Subcutaneous abdominal adipose tissue (tissue), 5 donors: ENCODE measurements around the gene NOS1.
"Not testable (repeated sequence)": the region's sequence is repeated elsewhere in the genome, so short reads cannot be mapped to it uniquely, and the experiment has no call there.

Experiments used
- H3K27ac ChIP-seq: one replicate; pipeline ENCODE4 v1.7.0; 2013; ENCODE audit warnings: low read depth, mild to moderate bottlenecking, inconsistent platforms, low read length, moderate library complexity
- H3K27me3 ChIP-seq, 5 donors: one replicate each; pipeline ENCODE4 v1.7.0; 2013; ENCODE audit warnings: low read length in 5 of 5, inconsistent platforms in 1 of 5; ENCODE audit not compliant: control insufficient read depth in 5 of 5, insufficient read depth in 4 of 5
- H3K36me3 ChIP-seq, 5 donors: one replicate each; pipeline ENCODE4 v1.7.0; 2013; ENCODE audit warnings: low read length in 5 of 5; ENCODE audit not compliant: control insufficient read depth in 5 of 5, insufficient read depth in 5 of 5
- H3K4me1 ChIP-seq, 5 donors: one replicate each; pipeline ENCODE4 v1.7.0; 2013; ENCODE audit warnings: low read length in 5 of 5, mild to moderate bottlenecking in 3 of 5, moderate library complexity in 1 of 5; ENCODE audit not compliant: control insufficient read depth in 5 of 5, insufficient read depth in 5 of 5
- H3K4me3 ChIP-seq, 5 donors: one replicate each; pipeline ENCODE4 v1.7.0; 2013; ENCODE audit warnings: low read length in 5 of 5, low read depth in 1 of 5
- H3K9ac ChIP-seq, 5 donors: one replicate each; pipeline ENCODE4 v1.7.0; 2013; ENCODE audit warnings: low read length in 5 of 5, mild to moderate bottlenecking in 4 of 5, moderate library complexity in 3 of 5
- H3K9me3 ChIP-seq, 5 donors: one replicate each; pipeline ENCODE4 v1.7.0; 2013; ENCODE audit warnings: low read length in 5 of 5; ENCODE audit not compliant: control insufficient read depth in 5 of 5
- donor health status: healthy.
- donor health status: healthy.
- donor health status: healthy.
- donor health status: healthy.
- donor health status: healthy.

The NOS1 gene

DNA sequence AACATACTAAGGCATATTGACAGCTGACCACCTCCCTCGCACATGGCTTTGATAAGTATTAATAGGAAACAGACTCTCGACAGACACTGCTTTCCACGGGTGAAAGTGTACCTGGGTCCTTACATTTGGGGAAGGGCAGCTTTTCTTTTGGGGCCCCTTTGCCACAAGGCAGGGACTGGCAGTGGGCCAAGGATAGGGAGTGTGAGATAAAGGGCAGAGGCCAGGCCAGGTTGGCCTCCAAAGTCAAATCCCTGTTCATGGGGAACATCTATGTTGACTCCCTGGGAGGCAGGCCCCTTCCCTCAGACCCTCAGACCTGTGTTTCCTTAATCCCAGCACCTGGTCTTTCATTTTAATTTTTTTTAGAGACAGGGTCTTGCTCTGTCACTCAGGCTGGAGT is 151.8 kb downstream of the NOS1 start:
- H3K36me3 ChIP-seq = no peaks in the 10 kb centered on the region
- H3K4me3 ChIP-seq = no peak overlapping the region
- H3K27ac ChIP-seq = no peak overlapping the region
- H3K4me1 ChIP-seq = peaks cover 0 to 2% (median 0%) of the 10 kb centered on the region in 5 donors
- H3K9me3 ChIP-seq = no peaks in the 10 kb centered on the region
- H3K27me3 ChIP-seq = peaks cover 0 to 17% (median 7%) of the 10 kb centered on the region in 5 donors
- no peak overlapping the region for H3K9ac ChIP-seq

DNA sequence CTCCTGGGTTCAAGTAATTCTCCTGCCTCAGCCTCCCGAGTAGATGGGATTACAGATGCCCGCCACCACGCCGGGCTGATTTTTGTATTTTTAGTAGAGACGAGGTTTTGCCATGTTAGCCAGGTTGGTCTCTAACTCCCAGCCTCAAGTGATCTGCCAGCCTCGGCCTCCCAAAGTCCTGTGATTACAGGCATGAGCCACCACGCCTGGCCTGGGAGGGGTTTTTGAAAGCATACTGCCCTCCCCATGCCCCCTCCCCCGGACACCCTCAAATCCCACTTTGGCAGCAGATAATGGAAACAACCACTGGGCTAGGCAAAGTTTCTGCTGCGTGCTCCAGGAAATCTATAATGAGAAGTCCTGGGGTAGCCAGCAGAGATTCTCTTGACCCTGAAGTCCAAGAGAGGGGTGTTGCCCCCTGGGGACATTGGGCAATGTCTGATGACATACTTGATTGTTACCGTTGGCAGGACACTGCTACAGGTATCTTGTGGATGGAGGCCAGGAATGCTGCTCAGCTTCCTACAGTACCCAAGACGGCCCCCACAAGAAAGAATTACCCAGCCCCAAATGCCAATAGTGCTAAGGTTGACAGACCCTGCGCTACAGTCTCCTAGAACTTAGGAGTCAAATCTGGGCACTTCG is 152.5 kb downstream of the NOS1 start:
- Histone ChIP-seq H3K27ac (no peak overlapping the region), H3K27me3 (peaks cover 0 to 17% (median 7%) of the 10 kb centered on the region in 5 donors), H3K9me3 (no peaks in the 10 kb centered on the region), H3K36me3 (no peaks in the 10 kb centered on the region), H3K9ac (no peak overlapping the region), H3K4me1 (peaks cover 0 to 2% (median 0%) of the 10 kb centered on the region in 5 donors), H3K4me3 (no peak overlapping the region)

DNA sequence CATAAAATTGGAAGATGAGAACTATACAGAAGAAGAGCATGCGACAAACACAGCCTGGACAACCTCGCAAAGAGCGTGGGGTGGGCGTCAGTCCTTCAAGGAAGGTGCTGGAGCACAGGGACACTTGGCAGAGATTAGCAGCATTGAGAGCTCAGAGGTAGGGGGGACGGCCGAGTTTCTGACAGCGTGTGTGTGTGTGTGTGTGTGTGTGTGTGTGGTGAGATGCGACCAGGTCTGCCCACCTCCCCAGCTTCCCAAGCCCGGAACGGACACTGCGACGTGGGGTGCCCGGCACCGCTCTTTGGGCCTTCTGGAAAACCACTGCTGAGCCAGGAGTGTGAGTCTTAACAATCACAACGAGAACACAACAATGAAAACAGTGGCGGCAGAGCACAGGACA is 153.2 kb downstream of the NOS1 start:
- H3K9me3 ChIP-seq = no peaks in the 10 kb centered on the region
- H3K4me3 ChIP-seq = no peak overlapping the region
- H3K4me1 ChIP-seq = peaks cover 0 to 2% (median 0%) of the 10 kb centered on the region in 5 donors
- H3K36me3 ChIP-seq = no peaks in the 10 kb centered on the region
- H3K27me3 ChIP-seq = peaks cover 0 to 17% (median 7%) of the 10 kb centered on the region in 5 donors
- H3K27ac ChIP-seq = no peak overlapping the region
- H3K9ac ChIP-seq = no peak overlapping the region

DNA sequence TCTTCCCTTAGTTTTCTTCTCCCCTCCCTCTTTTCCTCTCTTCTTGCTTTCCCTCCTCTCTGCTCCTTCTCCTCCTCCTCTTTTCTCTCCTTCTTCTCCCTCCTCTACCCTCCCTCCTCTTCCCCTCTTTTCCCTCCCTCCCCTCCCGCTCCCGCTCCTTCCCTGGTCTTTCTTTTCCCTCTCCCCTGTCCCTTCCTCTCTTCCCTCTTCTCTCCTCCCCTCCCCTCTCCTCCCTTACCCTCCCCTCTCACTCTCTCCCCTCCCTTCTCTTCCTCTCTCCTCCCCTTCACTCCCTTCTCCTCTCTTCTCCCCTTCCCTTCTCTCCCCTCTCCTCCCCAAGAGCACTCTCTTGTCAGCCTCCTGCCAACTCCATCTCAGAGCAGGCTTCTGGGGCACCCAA is 153.8 kb downstream of the NOS1 start:
- Histone ChIP-seq H3K27me3 (peaks cover 0 to 17% (median 10%) of the 10 kb centered on the region in 5 donors), H3K9me3 (no peaks in the 10 kb centered on the region), H3K4me1 (no peaks in the 10 kb centered on the region), H3K36me3 (no peaks in the 10 kb centered on the region), H3K4me3 (no peak overlapping the region), H3K9ac (no peak overlapping the region), H3K27ac (no peak overlapping the region)

DNA sequence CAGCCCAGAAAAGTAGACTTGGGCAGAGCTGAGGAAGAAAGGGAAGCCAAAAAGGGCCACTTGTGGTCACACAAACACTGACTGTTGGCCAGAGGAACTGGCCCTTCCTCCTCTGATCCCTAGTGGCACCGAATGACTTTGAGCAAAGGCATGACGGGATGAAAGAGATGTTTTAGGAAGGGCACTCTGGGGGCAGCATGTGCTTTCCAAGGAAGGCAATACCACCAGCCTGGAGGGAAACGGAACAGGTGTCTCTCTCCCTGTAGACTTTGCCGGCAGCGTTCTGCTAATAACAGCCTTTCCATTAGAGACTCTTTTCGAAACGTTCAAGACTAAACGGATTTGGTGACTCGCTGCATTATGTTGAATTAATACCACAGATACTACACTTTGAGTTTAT is 158.9 kb downstream of the NOS1 start:
- H3K4me1 ChIP-seq = no peaks in the 10 kb centered on the region
- peaks cover 0 to 4% (median 3%) of the 10 kb centered on the region in 5 donors for H3K9me3 ChIP-seq
- no peak overlapping the region for H3K9ac ChIP-seq
- no peaks in the 10 kb centered on the region for H3K36me3 ChIP-seq
- no peak overlapping the region for H3K27ac ChIP-seq
- H3K27me3 ChIP-seq = peaks cover 0 to 9% (median 8%) of the 10 kb centered on the region in 5 donors
- no peak overlapping the region for H3K4me3 ChIP-seq

DNA sequence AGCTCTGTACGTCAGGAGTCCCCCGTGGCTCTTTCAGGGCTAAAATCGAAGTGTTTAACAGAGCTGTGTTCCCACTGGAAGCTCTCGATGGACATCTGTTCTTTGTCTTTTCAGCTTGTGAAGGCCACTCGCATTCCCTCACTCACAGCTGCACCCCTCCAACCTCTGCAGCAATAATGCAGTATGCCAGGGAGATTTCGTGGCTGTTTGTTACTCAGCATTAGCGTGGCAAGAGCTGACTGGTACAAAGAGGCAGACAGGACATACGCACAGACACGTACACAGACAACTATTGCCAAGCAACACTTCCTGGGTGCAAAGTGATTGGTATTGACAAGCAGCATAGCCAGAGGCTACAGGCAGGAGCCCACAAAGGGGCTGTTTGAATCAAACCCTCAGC is 159.4 kb downstream of the NOS1 start:
- Histone ChIP-seq H3K27me3 (peaks cover 0 to 8% (median 4%) of the 10 kb centered on the region in 5 donors), H3K27ac (no peak overlapping the region), H3K4me3 (no peak overlapping the region), H3K4me1 (no peaks in the 10 kb centered on the region), H3K9me3 (peaks cover 0 to 4% (median 3%) of the 10 kb centered on the region in 5 donors), H3K9ac (no peak overlapping the region), H3K36me3 (no peaks in the 10 kb centered on the region)

DNA sequence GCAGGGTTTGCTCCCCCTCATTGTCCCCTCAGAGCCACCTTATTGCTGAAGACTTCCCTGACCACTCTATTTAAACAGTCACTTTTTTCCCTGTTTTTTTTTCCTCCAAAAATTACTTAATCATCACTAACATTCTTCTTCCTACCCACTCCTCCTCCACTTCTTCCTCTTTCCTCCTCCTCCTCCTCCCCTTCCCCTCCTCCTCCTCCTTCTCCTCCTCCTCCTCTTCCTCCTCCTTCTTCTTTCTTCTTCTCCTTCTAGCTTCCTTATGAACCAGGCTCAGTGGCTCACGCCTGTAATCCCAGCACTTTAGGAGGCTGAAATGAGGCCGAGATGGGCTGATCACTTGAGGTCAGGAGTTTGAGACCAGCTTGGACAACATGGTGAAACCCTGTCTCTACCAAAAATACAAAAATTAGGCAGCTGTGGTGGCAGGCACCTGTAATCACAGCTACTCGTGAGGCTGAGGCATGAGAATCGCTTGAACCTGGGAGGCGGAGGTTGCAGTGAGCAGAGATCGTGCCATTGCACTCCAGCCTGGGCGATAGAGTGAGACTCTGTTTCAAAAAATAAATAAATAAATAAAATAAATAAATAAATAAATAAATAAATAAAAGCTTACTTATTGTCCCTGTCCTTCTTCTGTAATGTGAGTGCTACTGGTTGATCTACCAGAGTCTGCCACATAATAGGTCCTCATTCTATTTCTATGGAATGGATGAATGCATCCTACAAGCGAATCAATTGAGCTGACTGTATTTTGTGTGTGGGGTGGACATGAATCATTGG is 161.3 kb downstream of the NOS1 start:
- H3K9me3 ChIP-seq, H3K36me3 ChIP-seq, H3K27me3 ChIP-seq, H3K27ac ChIP-seq, H3K9ac ChIP-seq, H3K4me3 ChIP-seq, H3K4me1 ChIP-seq: not testable (repeated sequence)

DNA sequence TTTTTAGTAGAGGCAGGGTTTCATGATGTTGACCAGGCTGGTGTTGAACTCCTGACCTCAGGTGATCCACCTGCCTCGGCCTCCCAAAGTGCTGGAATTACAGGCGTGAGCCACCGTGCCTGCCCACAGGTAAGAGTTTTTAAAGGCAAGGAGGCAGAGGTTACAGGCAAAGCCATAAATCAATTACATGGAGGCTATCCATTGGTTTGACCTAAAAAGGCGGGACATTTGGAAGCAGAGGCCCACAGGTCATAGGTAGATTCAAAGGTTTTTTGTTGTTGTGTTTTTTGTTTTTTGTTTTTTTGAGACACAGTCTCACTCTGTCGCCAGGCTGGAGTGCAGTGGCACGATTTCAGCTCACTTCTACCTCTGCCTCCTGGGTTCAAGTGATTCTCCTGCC is 165.1 kb downstream of the NOS1 start:
- not testable (repeated sequence) for H3K36me3 ChIP-seq, H3K27ac ChIP-seq, H3K9me3 ChIP-seq, H3K27me3 ChIP-seq, H3K4me3 ChIP-seq, H3K9ac ChIP-seq, H3K4me1 ChIP-seq

DNA sequence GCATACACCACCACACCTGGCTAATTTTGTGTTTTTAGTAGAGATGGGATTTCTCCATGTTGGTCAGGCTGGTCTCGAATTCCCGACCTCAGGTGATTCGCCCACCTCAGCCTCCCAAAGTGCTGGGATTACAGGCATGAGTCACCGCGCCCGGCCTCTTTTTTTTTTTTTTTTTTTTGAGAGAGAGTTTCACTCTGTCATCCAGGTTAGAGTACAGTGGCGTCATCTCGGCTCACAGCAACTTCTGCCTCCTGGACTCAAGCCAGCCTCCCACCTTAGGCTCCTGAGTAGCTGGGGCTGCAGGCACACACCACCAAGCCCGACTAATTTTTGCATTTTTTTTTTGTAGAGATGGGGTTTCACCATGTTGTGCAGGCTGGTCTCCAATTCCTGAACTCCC is 166.4 kb downstream of the NOS1 start:
- not testable (repeated sequence) for H3K4me3 ChIP-seq, H3K9ac ChIP-seq, H3K9me3 ChIP-seq, H3K27ac ChIP-seq, H3K36me3 ChIP-seq, H3K27me3 ChIP-seq, H3K4me1 ChIP-seq

DNA sequence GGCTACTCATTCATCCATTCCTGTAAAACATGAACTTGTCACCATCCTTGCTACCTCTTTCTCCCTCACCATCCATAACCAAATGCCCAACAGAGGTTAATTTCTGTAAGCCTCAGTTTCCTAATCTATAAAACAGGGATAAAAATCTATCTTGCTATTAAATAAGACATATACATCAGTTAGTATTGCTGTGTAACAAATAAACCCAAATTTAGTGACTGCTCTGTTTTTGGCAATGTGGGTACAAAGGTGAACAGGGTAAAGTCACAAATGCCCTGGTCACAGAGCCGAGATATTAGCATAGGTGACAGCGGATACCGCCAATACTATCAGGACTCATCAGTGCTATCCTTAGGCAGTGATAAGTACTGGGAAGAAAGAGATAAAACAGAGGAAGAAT is 167.5 kb downstream of the NOS1 start:
- peaks cover 0 to 5% (median 0%) of the 10 kb centered on the region in 5 donors for H3K9me3 ChIP-seq
- H3K4me3 ChIP-seq = no peak overlapping the region
- H3K9ac ChIP-seq = no peak overlapping the region
- H3K4me1 ChIP-seq = peaks cover 5 to 17% (median 14%) of the 10 kb centered on the region in 5 donors
- H3K27ac ChIP-seq = no peak overlapping the region
- H3K27me3 ChIP-seq = no peaks in the 10 kb centered on the region
- no peaks in the 10 kb centered on the region for H3K36me3 ChIP-seq
